Fibroblast of pulmonary artery (primary cell): Measurements from ENCODE around the gene HLA-DRA.

ENCODE experiments used
- DNase-seq: peaks from one replicate; pipeline ENCODE4 v3.0.0-alpha.2; 2010; ENCODE audit warnings: low read depth
- H3K4me3 ChIP-seq: replicated peaks from 2 replicates; pipeline ENCODE4 v1.5.1; 2011; ENCODE audit warnings: low read depth, mild to moderate bottlenecking, control low read depth, low read length, moderate library complexity
- TF ChIP-seq, protein P1 (sequence below): IDR thresholded peaks from 2 replicates; pipeline ENCODE4 v1.5.1; 2011; ENCODE audit warnings: mild to moderate bottlenecking, control low read depth, low read length, inconsistent platforms; ENCODE audit errors: missing control alignments

The HLA-DRA gene

DNA sequence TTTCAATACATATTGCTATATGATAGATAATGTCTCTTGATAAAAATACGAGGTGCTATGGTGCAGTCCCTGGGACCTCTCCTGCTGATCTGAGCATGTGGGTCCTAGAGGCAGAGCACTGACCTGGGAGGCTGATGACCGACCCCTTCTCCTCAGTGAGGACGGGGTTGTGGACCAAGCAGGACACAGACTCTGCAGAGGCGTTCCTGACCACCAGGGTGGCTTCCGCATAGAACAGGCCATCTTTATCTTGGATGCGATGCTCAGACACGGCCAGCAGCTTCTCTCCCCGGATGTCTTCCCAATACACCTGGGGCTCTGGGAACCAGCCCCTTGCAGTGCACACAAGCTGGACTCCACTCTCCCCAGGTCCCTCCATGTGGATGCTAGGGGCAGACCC lies 36.9 kb upstream of the HLA-DRA start:
- no peak overlapping the region for H3K4me3 ChIP-seq
- no peak for DNase-seq

DNA sequence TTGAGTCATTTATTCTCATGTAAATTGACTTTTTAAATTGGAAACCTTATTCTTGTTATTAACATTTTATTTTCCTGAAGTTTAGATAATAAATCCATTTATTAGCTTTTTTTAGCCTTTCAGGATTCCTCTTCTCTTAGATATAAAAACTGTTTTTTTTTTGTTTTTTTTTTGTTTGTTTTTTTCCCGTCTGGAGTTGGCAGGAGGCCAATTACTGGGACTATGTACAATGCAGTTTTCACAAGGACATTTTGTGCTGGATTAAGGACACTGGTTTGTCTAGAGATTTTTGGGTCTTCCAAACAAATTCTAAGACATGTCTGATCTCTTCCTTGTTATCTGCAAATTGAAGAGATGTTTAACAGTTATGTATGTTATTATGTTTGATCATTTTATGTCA lies 34.0 kb upstream of the HLA-DRA start:
- DNase-seq: no peak
- no peak overlapping the region for H3K4me3 ChIP-seq
- TF ChIP-seq, protein P1, sequence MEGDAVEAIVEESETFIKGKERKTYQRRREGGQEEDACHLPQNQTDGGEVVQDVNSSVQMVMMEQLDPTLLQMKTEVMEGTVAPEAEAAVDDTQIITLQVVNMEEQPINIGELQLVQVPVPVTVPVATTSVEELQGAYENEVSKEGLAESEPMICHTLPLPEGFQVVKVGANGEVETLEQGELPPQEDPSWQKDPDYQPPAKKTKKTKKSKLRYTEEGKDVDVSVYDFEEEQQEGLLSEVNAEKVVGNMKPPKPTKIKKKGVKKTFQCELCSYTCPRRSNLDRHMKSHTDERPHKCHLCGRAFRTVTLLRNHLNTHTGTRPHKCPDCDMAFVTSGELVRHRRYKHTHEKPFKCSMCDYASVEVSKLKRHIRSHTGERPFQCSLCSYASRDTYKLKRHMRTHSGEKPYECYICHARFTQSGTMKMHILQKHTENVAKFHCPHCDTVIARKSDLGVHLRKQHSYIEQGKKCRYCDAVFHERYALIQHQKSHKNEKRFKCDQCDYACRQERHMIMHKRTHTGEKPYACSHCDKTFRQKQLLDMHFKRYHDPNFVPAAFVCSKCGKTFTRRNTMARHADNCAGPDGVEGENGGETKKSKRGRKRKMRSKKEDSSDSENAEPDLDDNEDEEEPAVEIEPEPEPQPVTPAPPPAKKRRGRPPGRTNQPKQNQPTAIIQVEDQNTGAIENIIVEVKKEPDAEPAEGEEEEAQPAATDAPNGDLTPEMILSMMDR: no peak

More for the DNA sequence above, 36.9 kb upstream of the HLA-DRA start:
- TF ChIP-seq, protein P1: no peak

DNA sequence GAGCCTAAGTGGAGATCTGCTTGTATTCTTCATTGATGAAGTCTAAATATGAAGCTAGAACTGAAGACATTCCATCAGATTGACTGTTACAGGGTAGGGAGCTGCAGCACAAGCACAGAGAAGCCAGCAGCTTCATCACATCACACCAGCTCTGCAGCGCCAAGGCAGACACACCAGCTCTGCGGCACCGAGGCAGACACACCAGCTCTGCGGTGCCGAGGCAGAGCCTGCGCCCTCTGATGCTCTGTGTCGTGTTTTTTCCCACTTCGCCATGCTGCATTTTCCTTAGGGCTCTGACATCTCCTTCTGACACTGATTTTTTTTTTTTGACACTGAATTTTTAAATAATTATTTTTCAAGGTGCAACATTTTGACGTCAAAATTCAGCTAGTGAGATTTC lies 33.5 kb upstream of the HLA-DRA start:
- TF ChIP-seq, protein P1: no peak
- no peak for DNase-seq
- no peak overlapping the region for H3K4me3 ChIP-seq

DNA sequence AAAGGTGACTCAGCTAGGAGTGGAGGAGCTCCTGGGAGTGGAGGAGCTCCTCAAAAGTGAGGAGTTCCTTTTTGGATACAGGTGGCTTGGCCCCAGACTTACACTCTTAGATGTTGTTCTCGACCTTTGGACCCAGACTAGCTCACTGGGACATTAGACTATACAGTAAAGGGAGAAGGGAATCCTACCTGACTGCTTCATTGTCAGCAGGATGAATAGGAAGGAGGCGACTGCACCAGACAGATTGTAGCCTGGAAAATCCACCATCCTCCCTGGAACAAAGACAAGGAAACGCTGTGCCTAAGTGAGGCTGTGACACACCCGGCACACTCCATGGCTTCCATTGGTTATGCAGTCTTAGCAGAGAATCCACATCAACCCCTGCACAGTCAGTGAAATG lies 32.8 kb upstream of the HLA-DRA start, which contains the start of gene BTNL2:
BTNL2 (minus strand) TSS at position 325 of the 400 bp plus-strand sequence; CDS start at position 267, 58 bp downstream.
- TF ChIP-seq, protein P1: no peak
- no peak for DNase-seq
- no peak within 1 kb of the TSS for H3K4me3 ChIP-seq

DNA sequence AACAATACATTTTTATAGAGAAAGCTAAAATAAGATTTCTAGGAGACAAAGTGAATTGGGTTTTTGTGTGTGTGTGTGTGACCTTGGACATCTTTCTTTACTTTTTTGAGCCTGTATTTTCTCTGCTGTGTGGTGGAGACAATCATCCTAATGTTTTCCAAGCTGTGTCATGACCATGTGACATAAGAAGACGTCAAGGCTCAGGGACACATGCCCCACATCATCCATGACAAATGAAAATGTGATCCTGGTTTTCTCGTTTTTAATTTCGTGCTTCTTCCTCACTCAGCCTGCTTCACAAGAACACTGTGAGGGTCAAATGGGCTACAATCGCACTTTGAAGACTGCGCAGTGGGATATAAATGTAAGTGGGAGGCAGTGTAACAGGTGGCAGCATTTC lies 28.8 kb upstream of the HLA-DRA start:
- TF ChIP-seq, protein P1: no peak
- H3K4me3 ChIP-seq: no peak overlapping the region
- no peak for DNase-seq

DNA sequence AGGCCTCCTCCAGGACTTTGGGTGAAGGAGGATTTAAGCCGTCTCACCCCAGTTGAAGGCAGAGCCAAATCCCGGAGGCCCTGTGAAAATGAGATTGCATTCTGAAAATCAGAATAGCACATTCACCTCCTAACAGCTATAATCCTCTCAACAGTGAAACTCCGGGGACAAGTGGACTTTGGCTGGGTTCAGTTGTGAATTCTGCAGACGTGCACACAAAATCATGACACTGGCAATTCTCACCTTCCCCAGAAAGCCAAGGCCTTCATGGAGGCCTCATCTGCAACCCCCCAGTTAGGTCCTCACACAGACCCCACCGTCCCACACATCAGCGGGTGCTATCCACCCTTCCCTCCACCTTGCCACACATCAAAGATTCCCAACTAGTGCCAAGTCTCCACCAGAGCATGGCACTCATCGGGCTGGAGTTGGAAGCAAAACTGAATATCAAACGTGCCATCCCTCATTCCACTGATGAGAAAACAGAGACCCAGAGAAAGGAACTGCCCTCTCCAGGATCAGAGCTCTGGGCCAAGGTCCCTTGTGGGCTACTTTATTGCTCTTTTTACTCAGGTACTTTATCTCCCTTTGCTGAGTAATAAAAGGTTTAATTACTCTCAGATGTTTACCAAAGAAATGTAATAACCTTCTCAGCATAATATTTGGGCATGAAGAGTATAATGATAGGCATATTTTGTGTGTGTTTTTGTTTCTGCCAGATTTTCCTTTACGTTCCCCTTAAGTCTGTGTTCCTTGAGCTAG lies 27.9 kb upstream of the HLA-DRA start:
- DNase-seq: no peak
- TF ChIP-seq, protein P1: no peak
- no peak overlapping the region for H3K4me3 ChIP-seq
